HAP-1 (cell line): Measurements from ENCODE around the gene SLIT3.

Source experiments
- DNase-seq, 2 experiments: peaks; one replicate each; pipeline ENCODE4 v3.0.0-alpha.2; 2016 to 2020; ENCODE audit warnings: low spot score in 2 of 2
- H3K27me3 ChIP-seq: fragments of 250-450 bp; sonication (Bioruptor Pico); 2 replicates; pipeline ENCODE4 v1.5.1; 2020; ENCODE audit warnings: low read depth, mild to moderate bottlenecking, moderate library complexity
- H3K36me3 ChIP-seq: fragments of 250-450 bp; sonication (Bioruptor Pico); replicated peaks from 2 replicates; pipeline ENCODE4 v1.5.1; 2020; ENCODE audit warnings: mild to moderate bottlenecking
- H3K4me1 ChIP-seq: fragments of 250-450 bp; sonication (Bioruptor Pico); 2 replicates; pipeline ENCODE4 v1.5.1; 2020; ENCODE audit warnings: mild to moderate bottlenecking
- H3K4me3 ChIP-seq: fragments of 250-450 bp; sonication (Bioruptor Pico); 2 replicates; pipeline ENCODE4 v1.5.1; 2020; ENCODE audit warnings: mild to moderate bottlenecking, moderate library complexity
- H3K9me3 ChIP-seq: fragments of 250-450 bp; sonication (Bioruptor Pico); 2 replicates; pipeline ENCODE4 v1.5.1; 2020; ENCODE audit warnings: mild to moderate bottlenecking, moderate library complexity
- in situ Hi-C: fragments of 300-500 bp; cut with MboI; formaldehyde crosslinking; loops from 3 replicates; pipeline ENCODE4 v1.14.3; 2020; ENCODE audit warnings: low sequenced_read_pairs, inconsistent platforms, mixed read lengths

The SLIT3 gene

GRCh38 chr5:169081000-169081724 lies 219.8 kb downstream of the SLIT3 start:
- Histone ChIP-seq H3K9me3 (no peaks in the 10 kb centered on the region), H3K4me1 (peaks cover 15% of the 10 kb centered on the region), H3K27me3 (no peaks in the 10 kb centered on the region), H3K4me3 (no peak overlapping the region), H3K36me3 (no peaks in the 10 kb centered on the region)
- in situ Hi-C loops = no loop called here
- no peak for DNase-seq

GRCh38 chr5:169080448-169080911 lies 220.5 kb downstream of the SLIT3 start:
- Histone ChIP-seq H3K4me3 (no peak overlapping the region), H3K36me3 (no peaks in the 10 kb centered on the region), H3K9me3 (no peaks in the 10 kb centered on the region), H3K27me3 (no peaks in the 10 kb centered on the region), H3K4me1 (peaks cover 8% of the 10 kb centered on the region)
- in situ Hi-C loops = no loop called here
- DNase-seq = no peak

GRCh38 chr5:169079697-169080096 lies 221.2 kb downstream of the SLIT3 start:
- in situ Hi-C loops = no loop called here
- no peaks in the 10 kb centered on the region for H3K36me3 ChIP-seq
- H3K9me3 ChIP-seq = no peaks in the 10 kb centered on the region
- H3K27me3 ChIP-seq = no peaks in the 10 kb centered on the region
- no peak overlapping the region for H3K4me3 ChIP-seq
- peaks cover under 1% of the 10 kb centered on the region; the same call in 1 of the 2 replicates for H3K4me1 ChIP-seq
- DNase-seq = no peak

- no peak overlapping the region for H3K4me3 ChIP-seq
These were observed 226.1 kb downstream of the SLIT3 start for GRCh38 chr5:169074839-169075238.

DNA sequence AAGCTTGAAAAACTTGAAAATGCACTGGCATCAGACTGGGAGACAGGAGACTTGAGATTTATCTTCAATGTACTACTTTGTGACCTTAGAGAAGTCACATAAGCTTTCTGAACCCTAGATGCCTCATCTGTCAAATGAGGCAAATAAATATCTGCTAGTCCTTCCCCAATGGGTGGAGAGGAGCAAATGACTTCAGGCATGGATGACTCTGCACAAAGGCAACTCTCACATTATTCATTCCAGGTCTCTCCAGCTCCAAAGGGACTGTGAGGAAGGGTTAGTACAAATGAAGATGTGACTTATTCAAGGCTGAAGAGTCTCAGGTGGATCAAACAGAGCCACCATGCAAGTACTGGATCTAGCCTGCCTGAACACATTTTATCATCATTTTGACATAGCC lies 228.7 kb downstream of the SLIT3 start:
- Histone ChIP-seq H3K4me3 (no peak overlapping the region), H3K9me3 (no peaks in the 10 kb centered on the region), H3K27me3 (no peaks in the 10 kb centered on the region), H3K36me3 (no peaks in the 10 kb centered on the region), H3K4me1 (no peaks in the 10 kb centered on the region)
- in situ Hi-C loops = no loop called here
- no peak for DNase-seq

More at GRCh38 chr5:169074839-169075238, 226.1 kb downstream of the SLIT3 start:
- H3K4me1 ChIP-seq = no peaks in the 10 kb centered on the region
- no peaks in the 10 kb centered on the region for H3K36me3 ChIP-seq
- in situ Hi-C loops = no loop called here
- H3K9me3 ChIP-seq = no peaks in the 10 kb centered on the region
- no peaks in the 10 kb centered on the region for H3K27me3 ChIP-seq
- DNase-seq = no peak

- in situ Hi-C loops = no loop called here
- no peaks in the 10 kb centered on the region for H3K27me3 ChIP-seq
These were observed 230.5 kb downstream of the SLIT3 start for GRCh38 chr5:169070413-169070812.

GRCh38 chr5:169067751-169068173 lies 233.2 kb downstream of the SLIT3 start:
- Histone ChIP-seq H3K27me3 (no peaks in the 10 kb centered on the region), H3K4me1 (peaks cover 10% of the 10 kb centered on the region), H3K36me3 (no peaks in the 10 kb centered on the region), H3K9me3 (no peaks in the 10 kb centered on the region), H3K4me3 (no peak overlapping the region)
- in situ Hi-C loops = no loop called here
- DNase-seq = no peak

More at GRCh38 chr5:169070413-169070812, 230.5 kb downstream of the SLIT3 start:
- Histone ChIP-seq H3K9me3 (no peaks in the 10 kb centered on the region), H3K4me1 (no peaks in the 10 kb centered on the region), H3K36me3 (no peaks in the 10 kb centered on the region), H3K4me3 (no peak overlapping the region)
- DNase-seq = no peak

- H3K27me3 ChIP-seq = no peaks in the 10 kb centered on the region
- peaks cover 10% of the 10 kb centered on the region for H3K4me1 ChIP-seq
- DNase-seq = no peak
- in situ Hi-C loops = no loop called here
- H3K36me3 ChIP-seq = no peaks in the 10 kb centered on the region
- H3K4me3 ChIP-seq = no peak overlapping the region
- no peaks in the 10 kb centered on the region for H3K9me3 ChIP-seq
These were observed 235.5 kb downstream of the SLIT3 start for GRCh38 chr5:169065400-169065799.

DNA sequence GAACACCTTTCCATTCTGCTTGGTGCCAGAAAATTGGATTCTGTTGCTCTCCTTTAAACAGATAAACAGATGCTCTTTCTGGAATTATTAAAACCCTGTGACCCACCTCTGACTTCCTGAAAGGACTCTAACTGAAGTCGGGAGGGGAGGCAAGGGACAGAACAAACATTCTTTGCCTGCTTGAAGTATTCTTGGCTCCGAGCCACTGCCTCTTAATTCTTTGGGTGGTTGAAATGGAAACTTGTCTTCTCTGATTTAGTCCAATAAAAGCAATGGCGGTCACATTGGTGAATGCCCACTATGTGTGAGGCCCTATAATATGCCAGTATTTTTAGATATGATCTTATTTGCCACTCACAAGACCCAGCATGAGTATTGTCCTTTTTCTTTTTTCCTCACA lies 236.8 kb downstream of the SLIT3 start:
- peaks cover 10% of the 10 kb centered on the region for H3K4me1 ChIP-seq
- peak in 1 of 2 experiments; percentile 66 for DNase-seq
- no peak overlapping the region for H3K4me3 ChIP-seq
- in situ Hi-C loops = no loop called here
- no peaks in the 10 kb centered on the region for H3K9me3 ChIP-seq
- H3K36me3 ChIP-seq = no peaks in the 10 kb centered on the region
- no peaks in the 10 kb centered on the region for H3K27me3 ChIP-seq

- peaks cover 10% of the 10 kb centered on the region for H3K4me1 ChIP-seq
- H3K27me3 ChIP-seq = no peaks in the 10 kb centered on the region
- peak; percentile 37 to 46 for DNase-seq
- no peaks in the 10 kb centered on the region for H3K36me3 ChIP-seq
- H3K4me3 ChIP-seq = no peak overlapping the region
- in situ Hi-C loops = no loop called here
- no peaks in the 10 kb centered on the region for H3K9me3 ChIP-seq
These were observed 237.5 kb downstream of the SLIT3 start for GRCh38 chr5:169063316-169063953.

DNA sequence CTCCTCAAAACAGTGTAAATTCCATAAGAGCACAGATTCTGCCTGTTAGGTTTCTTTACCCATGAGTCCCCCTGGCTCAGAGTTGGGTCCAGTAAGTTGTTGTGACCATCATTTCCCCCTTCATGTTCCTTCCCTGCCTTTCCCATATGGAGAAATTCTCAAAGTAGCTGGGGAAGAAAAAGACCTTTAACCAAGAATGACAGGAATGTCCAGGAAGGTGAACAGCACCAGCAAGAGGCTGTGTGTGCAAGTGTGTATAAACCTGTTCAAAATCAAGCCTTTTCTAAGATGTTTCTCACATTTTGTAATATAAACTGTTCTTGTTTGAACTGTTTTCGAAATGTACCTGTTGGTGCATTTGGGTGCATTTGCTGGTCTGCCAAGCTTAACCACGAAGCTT lies 238.2 kb downstream of the SLIT3 start:
- H3K27me3 ChIP-seq = no peaks in the 10 kb centered on the region
- in situ Hi-C loops = no loop called here

DNA sequence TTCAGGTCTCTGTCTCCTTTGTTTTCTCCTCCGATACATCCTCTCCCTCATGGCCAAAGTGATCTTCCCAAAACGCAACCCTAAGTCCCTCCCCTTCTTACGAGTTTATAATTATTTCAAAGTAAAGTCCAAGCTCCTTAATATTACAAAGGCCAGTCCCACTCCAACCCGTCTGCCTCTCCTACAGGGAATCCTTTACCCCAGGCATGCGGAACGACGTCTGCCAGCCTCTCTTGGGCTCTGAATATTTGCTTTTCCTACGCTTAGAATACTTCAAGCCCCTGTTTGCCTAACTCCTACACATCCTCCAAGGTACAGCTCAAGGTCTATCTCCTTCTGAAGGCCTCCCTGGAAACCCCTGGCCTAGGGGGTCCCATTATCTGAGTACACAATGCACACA lies 246.4 kb downstream of the SLIT3 start:
- no peaks in the 10 kb centered on the region for H3K9me3 ChIP-seq
- in situ Hi-C loops = no loop called here
- H3K36me3 ChIP-seq = no peaks in the 10 kb centered on the region
- H3K27me3 ChIP-seq = no peaks in the 10 kb centered on the region; the same call in 1 of the 2 replicates
- H3K4me1 ChIP-seq = no peaks in the 10 kb centered on the region
- DNase-seq = no peak
- H3K4me3 ChIP-seq = no peak overlapping the region

More for the DNA sequence above, 238.2 kb downstream of the SLIT3 start:
- H3K4me1 ChIP-seq = peaks cover 10% of the 10 kb centered on the region
- H3K4me3 ChIP-seq = no peak overlapping the region
- H3K36me3 ChIP-seq = no peaks in the 10 kb centered on the region
- H3K9me3 ChIP-seq = no peaks in the 10 kb centered on the region
- no peak for DNase-seq

- in situ Hi-C loops = no loop called here
- no peak for DNase-seq
- no peaks in the 10 kb centered on the region for H3K36me3 ChIP-seq
- H3K4me3 ChIP-seq = no peak overlapping the region
- H3K4me1 ChIP-seq = peaks cover 12% of the 10 kb centered on the region
- H3K9me3 ChIP-seq = no peaks in the 10 kb centered on the region
- H3K27me3 ChIP-seq = no peaks in the 10 kb centered on the region; the same call in 1 of the 2 replicates
These were observed 248.7 kb downstream of the SLIT3 start for GRCh38 chr5:169052207-169052606.

DNA sequence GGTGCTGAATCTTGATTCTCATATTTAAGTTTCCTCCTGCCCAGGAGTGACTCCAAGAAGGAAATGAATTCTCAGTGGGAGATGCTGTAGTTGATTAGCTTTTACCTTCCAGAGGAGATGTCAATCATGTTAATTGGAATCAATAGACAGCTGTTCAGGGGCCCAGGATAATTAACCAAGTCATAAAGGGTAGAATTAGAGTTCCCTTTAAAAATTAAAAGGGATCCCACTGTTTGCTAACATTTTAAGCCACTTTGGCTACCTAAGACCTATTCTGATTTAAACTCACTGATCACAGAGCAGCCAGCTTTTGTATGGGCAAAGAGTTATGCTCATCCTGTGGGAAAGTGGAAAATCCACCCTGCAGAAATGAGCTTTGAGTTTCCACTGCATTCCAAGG lies 249.6 kb downstream of the SLIT3 start:
- Histone ChIP-seq H3K27me3 (no peaks in the 10 kb centered on the region; the same call in 1 of the 2 replicates), H3K36me3 (no peaks in the 10 kb centered on the region), H3K9me3 (no peaks in the 10 kb centered on the region), H3K4me1 (peaks cover 20% of the 10 kb centered on the region), H3K4me3 (no peak overlapping the region)
- in situ Hi-C loops = no loop called here
- DNase-seq = no peak
